Measurements from ENCODE around the gene RRAS.
"Not testable (repeated sequence)": the region's sequence is repeated elsewhere in the genome, so short reads cannot be mapped to it uniquely, and the experiment has no call there.

The RRAS gene

GRCh38 chr19:49652551-49653465 lies 12.9 kb upstream of the RRAS start:
- no peak for DNase-seq

- no peak for DNase-seq
Measured at GRCh38 chr19:49651820-49652550, 12.0 kb upstream of the RRAS start.

- no peak for DNase-seq
Measured at GRCh38 chr19:49651029-49651819, 11.3 kb upstream of the RRAS start.

GRCh38 chr19:49646586-49646985 lies 6.6 kb upstream of the RRAS start:
- DNase-seq, result no peak

GRCh38 chr19:49645995-49646394 lies 6.1 kb upstream of the RRAS start:
- no peak for DNase-seq

GRCh38 chr19:49645592-49645991 lies 5.6 kb upstream of the RRAS start:
- no peak for DNase-seq

- DNase-seq, result no peak
Measured at GRCh38 chr19:49643466-49643865, 3.5 kb upstream of the RRAS start.

- no peak for DNase-seq
Measured at GRCh38 chr19:49642492-49643035, 2.6 kb upstream of the RRAS start.

GRCh38 chr19:49641688-49642491 lies 1.9 kb upstream of the RRAS start, which contains the start of gene SCAF1:
TSS of gene SCAF1 (plus strand) at chr19:49642209. CDS start at chr19:49645027, 2,818 bp downstream.
- peak; percentile 99 for DNase-seq

- no peak for DNase-seq
Measured at GRCh38 chr19:49639401-49640112, 386 bp downstream of the RRAS start.

GRCh38 chr19:49637821-49638738 lies 1.9 kb downstream of the RRAS start:
- DNase-seq, result no peak

- DNase-seq, result no peak
Measured at GRCh38 chr19:49636233-49636932, 3.6 kb downstream of the RRAS start.

GRCh38 chr19:49635530-49636232 lies 4.3 kb downstream of the RRAS start:
- no peak for DNase-seq

- DNase-seq, result not testable (repeated sequence)
Measured at GRCh38 chr19:49633273-49633672, 6.7 kb downstream of the RRAS start.

- no peak for DNase-seq
Measured at GRCh38 chr19:49632576-49632975, 7.4 kb downstream of the RRAS start.

- DNase-seq, result no peak
Measured at GRCh38 chr19:49631610-49632192, 8.2 kb downstream of the RRAS start.

GRCh38 chr19:49631014-49631588 lies 8.8 kb downstream of the RRAS start:
- no peak for DNase-seq

- no peak for DNase-seq
Measured at GRCh38 chr19:49629659-49630058, 10.3 kb downstream of the RRAS start.
